HG03469 (cell line): ENCODE results near the gene SMARCB1.

Experiments used
- ATAC-seq: cut with Tn5 transposase; IDR thresholded peaks from one replicate; pipeline ENCODE4 v1.9.1; 2021; ENCODE audit warnings: mild to moderate bottlenecking, moderate library complexity, moderate number of reproducible peaks; ENCODE audit not compliant: unreplicated experiment

SMARCB1 gene

GRCh38 chr22:23874871-23875270, 88.1 kb downstream of the SMARCB1 start:
- ATAC-seq, result no peak

DNA sequence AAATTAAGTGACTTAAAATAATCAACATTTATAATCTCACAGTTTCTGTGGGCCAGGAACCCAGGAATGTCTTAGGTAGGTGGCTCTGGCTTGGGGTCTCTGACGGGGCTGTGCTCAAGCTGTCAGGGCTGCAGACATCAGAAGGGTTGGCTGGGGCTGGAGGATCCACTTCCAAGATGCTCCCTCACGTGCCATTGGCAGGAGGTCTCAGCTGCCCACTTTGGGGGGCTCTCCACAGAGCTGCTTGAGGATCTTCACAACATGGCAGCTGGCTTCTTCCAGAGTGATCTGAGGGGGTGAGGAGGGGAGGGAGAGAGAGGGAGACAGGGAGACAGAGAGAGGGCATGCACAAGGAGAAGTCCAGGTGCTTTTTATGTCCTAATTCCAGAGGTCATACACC, 89.0 kb downstream of the SMARCB1 start:
- no peak for ATAC-seq

- no peak for ATAC-seq
These were observed 90.8 kb downstream of the SMARCB1 start for GRCh38 chr22:23877566-23877965.

- no peak for ATAC-seq
These were observed 91.5 kb downstream of the SMARCB1 start for GRCh38 chr22:23878219-23878618.

DNA sequence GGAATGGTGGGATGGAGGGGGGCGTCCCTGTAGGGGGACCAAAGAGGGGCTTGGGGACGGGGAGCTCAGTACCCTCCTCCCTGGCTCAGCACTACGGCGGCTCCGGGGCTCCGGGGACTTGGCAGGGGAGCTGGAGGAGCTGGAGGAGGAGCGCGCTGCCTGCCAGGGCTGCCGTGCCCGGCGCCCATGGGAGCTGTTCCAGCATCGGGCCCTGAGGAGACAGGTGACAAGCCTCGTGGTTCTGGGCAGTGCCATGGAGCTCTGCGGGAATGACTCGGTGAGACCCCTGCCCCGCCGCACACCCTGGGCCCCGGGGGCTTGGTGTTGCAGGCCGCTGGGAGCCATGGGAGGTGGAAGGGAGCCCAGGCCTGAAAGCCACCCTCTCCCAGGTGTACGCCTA, 95.6 kb downstream of the SMARCB1 start:
- ATAC-seq, result no peak

- no peak for ATAC-seq
These were observed 96.9 kb downstream of the SMARCB1 start for GRCh38 chr22:23883658-23884057.

DNA sequence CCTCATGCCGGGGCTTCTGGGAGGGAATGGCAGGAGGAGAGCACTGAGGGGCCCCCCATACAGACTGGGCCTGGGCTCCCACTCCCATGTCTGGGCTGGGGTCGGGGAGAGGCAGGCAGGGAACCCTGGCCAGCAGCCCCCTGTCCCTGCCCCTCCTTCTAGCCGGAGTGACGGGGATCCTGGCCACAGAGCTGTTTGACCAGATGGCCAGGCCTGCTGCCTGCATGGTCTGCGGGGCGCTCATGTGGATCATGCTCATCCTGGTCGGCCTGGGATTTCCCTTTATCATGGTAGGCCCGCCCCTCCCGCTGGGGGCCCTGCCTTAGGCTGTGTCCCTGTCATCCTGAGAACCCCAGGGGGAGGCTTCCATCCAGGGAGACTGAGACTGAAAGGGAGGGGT, 97.4 kb downstream of the SMARCB1 start:
- ATAC-seq, result no peak
